ENCODE measurements around the gene ANKRD34A.
A peak's percentile ranks its signal among the peaks of the same experiment; 100 is the strongest.

ANKRD34A gene

GRCh38 chr1:145958734-145959133 is 5.6 kb downstream of the ANKRD34A start:
- H4K20me1 ChIP-seq (ENCODE audit: insufficient read depth) = no peaks in the 10 kb centered on the region
- peak overlapping the region; percentile 77 for H3K4me2 ChIP-seq
- H3K4me1 ChIP-seq (ENCODE audit: low read depth, poor library complexity, severe bottlenecking) = peaks cover 36% of the 10 kb centered on the region
- peak overlapping the region; percentile 63 for H2AFZ ChIP-seq (ENCODE audit: low read depth)
- no peak overlapping the region; the same call in 1 of the 2 replicates for H3K27ac ChIP-seq
- H3K79me2 ChIP-seq (ENCODE audit: insufficient read depth, low read depth) = peaks cover 4% of the 10 kb centered on the region; the same call in 1 of the 2 replicates
- peak overlapping the region; percentile 65; the same call in 1 of the 2 replicates for H3K9ac ChIP-seq
- H3K27me3 ChIP-seq (ENCODE audit: insufficient read depth, low read depth) = no peaks in the 10 kb centered on the region
- H3K4me3 ChIP-seq (IDR thresholded peaks at IDR 0.05; ENCODE audit: insufficient read depth, low read depth, low read length) = no peak overlapping the region
- TF ChIP-seq CTCF (conservative IDR thresholded peaks at IDR 0.05; ENCODE audit: low read depth, low read length) = no peak
- H3K36me3 ChIP-seq (ENCODE audit: insufficient read depth) = no peaks in the 10 kb centered on the region

GRCh38 chr1:145957443-145958319 is 6.7 kb downstream of the ANKRD34A start, which contains the start of gene LIX1L:
Gene LIX1L (minus strand): TSS chr1:145958017. CDS start chr1:145957927, 90 bp downstream.
- H4K20me1 ChIP-seq (ENCODE audit: insufficient read depth) = no peaks in the 10 kb centered on the region
- peaks cover 4% of the 10 kb centered on the region; the same call in 1 of the 2 replicates for H3K79me2 ChIP-seq (ENCODE audit: insufficient read depth, low read depth)
- peak within 1 kb of the TSS; percentile 94 for H3K4me3 ChIP-seq (IDR thresholded peaks at IDR 0.05; ENCODE audit: insufficient read depth, low read depth, low read length)
- peak within 1 kb of the TSS; percentile 65 for H3K9ac ChIP-seq
- H3K36me3 ChIP-seq (ENCODE audit: insufficient read depth) = no peaks in the 10 kb centered on the region
- peak within 1 kb of the TSS; percentile 63 for H2AFZ ChIP-seq (ENCODE audit: low read depth)
- peak within 1 kb of the TSS; percentile 77 for H3K4me2 ChIP-seq
- peaks cover 28% of the 10 kb centered on the region for H3K4me1 ChIP-seq (ENCODE audit: low read depth, poor library complexity, severe bottlenecking)
- H3K27me3 ChIP-seq (ENCODE audit: insufficient read depth, low read depth) = no peaks in the 10 kb centered on the region
- H3K27ac ChIP-seq = peak within 1 kb of the TSS; percentile 50
- TF ChIP-seq CTCF (conservative IDR thresholded peaks at IDR 0.05; ENCODE audit: low read depth, low read length) = no peak

GRCh38 chr1:145956781-145957442 is 7.5 kb downstream of the ANKRD34A start:
- Histone ChIP-seq H3K36me3 (ENCODE audit: insufficient read depth) (no peaks in the 10 kb centered on the region), H3K79me2 (ENCODE audit: insufficient read depth, low read depth) (peaks cover 4% of the 10 kb centered on the region; the same call in 1 of the 2 replicates), H3K4me2 (peak overlapping the region; percentile 77), H3K4me3 (IDR thresholded peaks at IDR 0.05; ENCODE audit: insufficient read depth, low read depth, low read length) (peak overlapping the region; percentile 94), H2AFZ (ENCODE audit: low read depth) (peak overlapping the region; percentile 63), H3K4me1 (ENCODE audit: low read depth, poor library complexity, severe bottlenecking) (peaks cover 28% of the 10 kb centered on the region), H3K27me3 (ENCODE audit: insufficient read depth, low read depth) (no peaks in the 10 kb centered on the region), H3K9ac (peak overlapping the region; percentile 65), H3K27ac (peak overlapping the region; percentile 50), H4K20me1 (ENCODE audit: insufficient read depth) (no peaks in the 10 kb centered on the region)
- no peak for TF ChIP-seq CTCF (conservative IDR thresholded peaks at IDR 0.05; ENCODE audit: low read depth, low read length)

GRCh38 chr1:145956361-145956760 is 8.0 kb downstream of the ANKRD34A start:
- Histone ChIP-seq H3K4me3 (IDR thresholded peaks at IDR 0.05; ENCODE audit: insufficient read depth, low read depth, low read length) (no peak overlapping the region), H3K79me2 (ENCODE audit: insufficient read depth, low read depth) (peaks cover 4% of the 10 kb centered on the region; the same call in 1 of the 2 replicates), H3K27ac (no peak overlapping the region), H3K9ac (0 out of 2 replicates have a peak overlapping the region, but pooled peaks have one; percentile 65), H3K4me2 (peak overlapping the region; percentile 77), H3K36me3 (ENCODE audit: insufficient read depth) (no peaks in the 10 kb centered on the region), H3K27me3 (ENCODE audit: insufficient read depth, low read depth) (no peaks in the 10 kb centered on the region), H3K4me1 (ENCODE audit: low read depth, poor library complexity, severe bottlenecking) (peaks cover 28% of the 10 kb centered on the region), H2AFZ (ENCODE audit: low read depth) (peak overlapping the region; percentile 63; the same call in 1 of the 2 replicates), H4K20me1 (ENCODE audit: insufficient read depth) (no peaks in the 10 kb centered on the region)
- no peak for TF ChIP-seq CTCF (conservative IDR thresholded peaks at IDR 0.05; ENCODE audit: low read depth, low read length)
